BJ (cell line): ENCODE measurements around the gene DRD2. TPM values are rescaled to one million over a fixed set of nuclear protein-coding genes. Genes with fewer than 3 reads are reported as not detected.
"Not testable (repeated sequence)": the region's sequence is repeated elsewhere in the genome, so short reads cannot be mapped to it uniquely, and the experiment has no call there.

ENCODE experiments used
- CTCF ChIA-PET: fragments of 350-600 bp; formaldehyde crosslinking; extraction: SDS; loops from one replicate; lab custom pipeline; 2021; ENCODE audit warnings: antibody characterized with exemption, inconsistent platforms; lab: Yijun Ruan, JAX
- POLR2A ChIA-PET: fragments of 300-600 bp; sonication (Branson Sonifier 250); formaldehyde crosslinking; extraction: SDS; loops from one replicate; lab custom pipeline; 2021; ENCODE audit warnings: antibody characterized with exemption; lab: Charles Lee
- DNase-seq: peaks from one replicate; pipeline ENCODE4 v3.0.0-alpha.2; 2011; ENCODE audit warnings: low read depth
- H3K27me3 ChIP-seq: 2 replicates; pipeline ENCODE4 v1.6.0; 2011; ENCODE audit warnings: low read length; ENCODE audit not compliant: control insufficient read depth, insufficient read depth
- H3K36me3 ChIP-seq: 2 replicates; pipeline ENCODE4 v1.5.1; 2011; ENCODE audit warnings: low read length; ENCODE audit not compliant: control insufficient read depth, insufficient read depth
- H3K4me3 ChIP-seq: 2 replicates; pipeline ENCODE4 v1.5.1; 2011; ENCODE audit warnings: low read depth, mild to moderate bottlenecking, control low read depth, low read length
- polyA minus RNA-seq: library from RNA; depleted of rRNA, polyadenylated mRNA; stranded (reverse); fragments of >200 nt; gene quantifications from 2 replicates; pipeline ENCODE4 v1.2.3, GENCODE V29; 2011; rRNA and poly(A)+ RNA removed
- polyA plus RNA-seq: library from polyadenylated mRNA; depleted of rRNA; stranded (reverse); fragments of >200 nt; gene quantifications from 2 replicates; pipeline ENCODE4 v1.2.3, GENCODE V29; 2011; rRNA removed
- TF ChIP-seq, protein P1 (sequence below): IDR thresholded peaks from 2 replicates; pipeline ENCODE4 v1.5.1; 2011; ENCODE audit warnings: low read depth, mild to moderate bottlenecking, control low read depth, inconsistent platforms, low read length, moderate library complexity; ENCODE audit not compliant: insufficient read depth

Gene DRD2
- not detected in 2 replicates for polyA plus RNA-seq
- not detected in 2 replicates for polyA minus RNA-seq

DNA sequence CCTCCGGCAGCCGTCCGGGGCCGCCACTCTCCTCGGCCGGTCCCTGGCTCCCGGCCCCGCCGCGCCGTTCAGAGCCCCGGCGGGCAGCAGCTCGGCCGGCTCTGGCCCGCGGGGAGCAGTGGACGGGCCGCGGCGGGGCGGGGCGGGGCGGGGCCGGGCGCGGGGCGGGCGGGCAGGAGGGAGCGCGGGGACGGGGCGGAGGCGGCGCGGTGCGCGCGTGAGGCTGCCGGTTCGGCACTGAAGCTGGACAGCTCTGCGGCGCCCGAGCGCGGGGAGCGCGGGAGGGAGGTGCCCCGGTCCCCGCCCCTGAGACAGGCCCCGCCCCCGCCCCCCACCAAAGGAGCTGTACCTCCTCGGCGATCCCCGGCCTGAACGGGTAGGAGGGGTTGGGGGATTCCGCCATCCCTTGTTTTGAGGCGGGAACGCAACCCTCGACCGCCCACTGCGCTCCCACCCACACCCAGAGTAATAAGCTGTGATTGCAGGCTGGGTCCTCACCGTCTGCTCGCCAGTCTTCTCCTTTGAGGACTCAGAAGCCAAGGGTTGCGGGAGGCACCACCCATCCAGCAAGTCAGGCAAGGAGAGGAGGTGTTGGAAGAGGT lies at the start of gene DRD2:
TSS of gene DRD2 (minus strand) at position 239 of the 602 bp plus-strand sequence. CDS start 50,747 bp downstream, outside the sequence.
- ChIA-PET POLR2A (no interaction called here), CTCF (no interaction called here)
- no peak for DNase-seq
- Histone ChIP-seq H3K4me3 (no peak within 1 kb of the TSS), H3K27me3 (peaks cover 16% of the 10 kb centered on the region), H3K36me3 (no peaks in the 10 kb centered on the region)
- TF ChIP-seq, protein P1, sequence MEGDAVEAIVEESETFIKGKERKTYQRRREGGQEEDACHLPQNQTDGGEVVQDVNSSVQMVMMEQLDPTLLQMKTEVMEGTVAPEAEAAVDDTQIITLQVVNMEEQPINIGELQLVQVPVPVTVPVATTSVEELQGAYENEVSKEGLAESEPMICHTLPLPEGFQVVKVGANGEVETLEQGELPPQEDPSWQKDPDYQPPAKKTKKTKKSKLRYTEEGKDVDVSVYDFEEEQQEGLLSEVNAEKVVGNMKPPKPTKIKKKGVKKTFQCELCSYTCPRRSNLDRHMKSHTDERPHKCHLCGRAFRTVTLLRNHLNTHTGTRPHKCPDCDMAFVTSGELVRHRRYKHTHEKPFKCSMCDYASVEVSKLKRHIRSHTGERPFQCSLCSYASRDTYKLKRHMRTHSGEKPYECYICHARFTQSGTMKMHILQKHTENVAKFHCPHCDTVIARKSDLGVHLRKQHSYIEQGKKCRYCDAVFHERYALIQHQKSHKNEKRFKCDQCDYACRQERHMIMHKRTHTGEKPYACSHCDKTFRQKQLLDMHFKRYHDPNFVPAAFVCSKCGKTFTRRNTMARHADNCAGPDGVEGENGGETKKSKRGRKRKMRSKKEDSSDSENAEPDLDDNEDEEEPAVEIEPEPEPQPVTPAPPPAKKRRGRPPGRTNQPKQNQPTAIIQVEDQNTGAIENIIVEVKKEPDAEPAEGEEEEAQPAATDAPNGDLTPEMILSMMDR = no peak

DNA sequence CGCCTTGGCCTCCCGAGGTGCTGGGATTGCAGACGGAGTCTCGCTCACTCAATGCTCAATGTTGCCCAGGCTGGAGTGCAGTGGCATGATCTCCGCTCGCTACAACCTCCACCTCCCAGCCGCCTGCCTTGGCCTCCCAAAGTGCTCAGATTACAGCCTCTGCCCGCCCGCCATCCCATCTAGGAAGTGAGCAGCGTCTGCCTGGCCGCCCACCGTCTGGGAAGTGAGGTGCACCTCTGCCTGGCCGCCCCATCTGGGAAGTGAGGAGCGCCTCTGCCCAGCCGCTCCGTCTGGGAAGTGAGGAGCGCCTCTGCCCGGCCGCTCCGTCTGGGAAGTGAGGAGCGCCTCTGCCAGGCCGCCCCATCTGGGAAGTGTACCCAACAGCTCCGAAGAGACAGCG lies 48.7 kb upstream of the DRD2 start:
- POLR2A ChIA-PET, H3K36me3 ChIP-seq, H3K4me3 ChIP-seq, DNase-seq, H3K27me3 ChIP-seq: not testable (repeated sequence)
- CTCF ChIA-PET = interaction anchor here (1.4 kb wide), 1 partner anchor 10 kb away, joined by 5 read pairs; no protein-coding TSS in a partner anchor

DNA sequence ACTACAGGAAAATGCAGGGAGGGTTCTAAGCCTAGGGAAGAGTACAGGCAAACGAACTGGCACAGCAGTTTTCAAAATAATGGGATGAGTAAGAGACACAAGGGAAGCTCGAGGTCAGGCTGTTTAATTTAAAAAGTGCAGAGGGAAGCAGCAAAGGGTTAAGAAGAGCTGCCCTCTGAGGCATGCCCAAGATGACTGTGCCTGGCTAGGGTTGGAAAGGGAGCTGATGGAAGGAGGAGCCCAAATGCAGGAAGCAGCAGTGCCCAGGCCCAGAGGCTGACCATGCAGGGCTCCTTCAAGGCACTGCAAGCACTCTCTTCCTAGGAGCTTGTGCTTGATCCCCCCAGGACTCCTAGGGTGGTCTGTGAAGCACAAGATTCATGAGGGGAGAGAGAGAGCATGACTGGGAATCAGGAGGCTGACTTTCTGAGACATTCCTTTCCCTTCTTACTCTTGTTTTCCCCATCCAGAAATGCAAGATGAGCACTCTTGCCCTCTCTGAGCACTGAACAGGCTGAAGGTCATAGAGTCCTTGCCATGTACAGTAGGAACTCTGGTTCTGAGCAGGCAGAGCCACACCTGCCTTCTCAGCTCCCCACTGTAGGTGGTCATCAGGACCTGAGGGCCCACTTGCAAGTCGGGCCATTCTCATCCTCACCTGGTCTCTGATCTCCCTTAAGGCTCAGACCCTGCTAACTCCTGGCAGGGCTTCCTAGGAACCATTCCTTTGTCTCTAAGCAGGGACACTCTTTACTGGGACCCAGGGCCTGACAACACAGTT lies 46.7 kb upstream of the DRD2 start:
- 0 out of 2 replicates have a peak, but pooled peaks cover 1% of the 10 kb centered on the region for H3K27me3 ChIP-seq
- H3K36me3 ChIP-seq = no peaks in the 10 kb centered on the region
- no peak overlapping the region for H3K4me3 ChIP-seq
- ChIA-PET CTCF (interaction anchor here (0.7 to 1.6 kb wide), 3 partner anchors 10 to 216 kb away, joined by 3 to 4 read pairs (median 3); no protein-coding TSS in a partner anchor), POLR2A (no interaction called here)
- TF ChIP-seq, protein P1 = no peak
- no peak for DNase-seq

DNA sequence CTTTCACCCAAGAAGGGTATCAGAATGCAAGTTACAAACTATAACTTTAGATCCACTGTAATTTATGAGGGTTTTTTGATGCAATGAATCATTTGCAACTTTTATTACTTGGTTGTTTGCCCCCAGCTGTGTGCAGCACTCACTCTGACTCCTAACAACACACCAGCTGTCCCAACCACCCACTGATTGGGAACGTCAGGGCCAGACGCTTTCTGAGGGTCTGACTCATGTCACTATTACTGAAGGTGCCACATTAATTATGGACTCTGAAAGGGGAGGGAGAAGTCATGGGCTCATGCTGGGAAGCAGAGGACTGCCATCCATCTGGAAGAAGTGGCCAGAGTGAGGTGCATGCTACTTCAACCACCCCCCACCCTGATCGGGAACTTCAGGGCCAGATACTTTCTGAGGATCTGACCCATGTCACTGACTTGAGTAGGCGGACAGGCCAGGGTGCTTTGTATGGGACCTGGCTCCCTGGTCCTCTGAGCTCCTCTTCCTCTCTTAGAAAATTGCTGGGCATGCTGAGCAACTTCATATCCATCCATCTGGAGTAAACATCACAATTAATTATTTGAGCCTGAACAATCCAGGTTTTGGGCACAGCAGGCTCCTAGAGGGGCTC lies 44.9 kb upstream of the DRD2 start:
- Histone ChIP-seq H3K4me3 (no peak overlapping the region), H3K36me3 (no peaks in the 10 kb centered on the region), H3K27me3 (0 out of 2 replicates have a peak, but pooled peaks cover 1% of the 10 kb centered on the region)
- CTCF ChIA-PET = interaction anchor here (0.8 kb wide), 1 partner anchor 13 kb away, joined by 3 read pairs; no protein-coding TSS in a partner anchor
- POLR2A ChIA-PET = no interaction called here
- TF ChIP-seq, protein P1 = no peak
- no peak for DNase-seq

DNA sequence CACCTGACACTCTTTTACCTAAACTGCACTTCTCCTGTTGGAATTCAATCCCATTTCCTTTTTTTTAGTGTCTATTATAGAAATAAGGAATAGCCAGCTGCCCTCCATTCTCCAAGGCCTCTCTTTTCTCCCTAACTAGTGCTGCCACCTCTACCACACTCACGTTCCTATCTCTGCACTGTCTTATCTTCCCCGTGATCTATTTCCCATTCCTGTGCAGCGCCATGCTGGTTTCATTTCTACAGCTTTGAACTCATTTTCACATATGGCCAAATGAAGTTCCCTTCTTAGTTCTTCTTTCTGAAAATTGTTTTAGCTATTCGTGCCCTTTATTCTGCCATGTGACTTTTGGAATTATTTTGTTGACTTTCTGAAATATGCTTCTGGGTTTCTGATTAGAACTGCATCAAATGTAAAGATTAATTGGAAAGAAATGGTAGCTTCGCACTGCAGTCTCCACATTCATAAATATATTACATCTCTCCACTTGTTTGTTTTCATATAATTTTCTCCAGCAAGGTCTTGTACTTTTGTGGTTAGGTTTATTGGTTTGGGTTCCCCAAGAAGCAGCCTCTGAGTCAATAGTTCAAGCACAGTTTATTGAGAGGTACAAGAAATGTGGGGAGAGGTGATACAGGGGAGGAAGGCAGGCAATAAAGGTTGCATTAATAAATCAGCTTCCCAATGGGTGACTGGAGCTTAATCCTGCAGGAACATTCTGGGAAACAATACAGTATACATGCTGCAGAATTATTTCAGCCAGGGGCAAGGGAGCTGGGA lies 43.7 kb upstream of the DRD2 start:
- ChIA-PET POLR2A (no interaction called here), CTCF (interaction anchor here (1.2 kb wide), 1 partner anchor 11 kb away, joined by 5 read pairs; no protein-coding TSS in a partner anchor)
- Histone ChIP-seq H3K4me3 (no peak overlapping the region), H3K36me3 (no peaks in the 10 kb centered on the region), H3K27me3 (0 out of 2 replicates have a peak, but pooled peaks cover 1% of the 10 kb centered on the region)
- TF ChIP-seq, protein P1 = no peak
- no peak for DNase-seq
